Endothelial cell of umbilical vein (primary cell): ENCODE data around the gene SH3D19. TPM values are rescaled to one million over a fixed set of nuclear protein-coding genes. Genes with fewer than 3 reads are reported as not detected.

Source experiments
- BruUV-seq: library from RNA; stranded (reverse); fragments of 400-500 nt; replicated peaks from 2 replicates; lab custom pipeline; 2021; lab: Mats Ljungman, UMichigan
- CTCF ChIA-PET: fragments of 300-600, 350-600 bp; sonication (Branson Sonifier 250); formaldehyde crosslinking; loops from one replicate; lab custom pipeline; 2021; ENCODE audit warnings: antibody characterized with exemption, inconsistent platforms; lab: Charles Lee
- POLR2A ChIA-PET: fragments of 300-600, 350-600 bp; sonication (Branson Sonifier 250); formaldehyde crosslinking; loops from one replicate; lab custom pipeline; 2021; ENCODE audit warnings: antibody characterized with exemption, inconsistent platforms; lab: Charles Lee
- DNase-seq: peaks from one replicate; pipeline ENCODE4 v3.0.0-alpha.2; 2011; ENCODE audit warnings: low read depth, low spot score
- FAIRE-seq: peaks from 2 replicates; lab custom pipeline; 2011; peaks lifted over from hg19 to GRCh38; lab: Jason Lieb, UNC
- H2AFZ ChIP-seq: 2 replicates; pipeline ENCODE4 v1.6.0; 2012; ENCODE audit warnings: low read depth, low read length, control low read depth, inconsistent platforms
- H3K27ac ChIP-seq: 2 replicates; pipeline ENCODE4 v1.5.1; 2011; ENCODE audit warnings: low read depth, mild to moderate bottlenecking, control low read depth, low read length, moderate library complexity; ENCODE audit not compliant: insufficient read depth
- H3K27me3 ChIP-seq, 2 experiments: 2 replicates each; pipeline versions ENCODE4 v1.6.0 to v1.6.1; 2011; ENCODE audit warnings: low read length in 2 of 2, mixed read lengths in 1 of 2; ENCODE audit not compliant: control insufficient read depth in 2 of 2, insufficient read depth in 2 of 2
- H3K36me3 ChIP-seq, 2 experiments: 2 replicates in 1 of 2; 3 replicates in 1 of 2; pipeline ENCODE4 v1.5.1; 2011; ENCODE audit warnings: low read length in 2 of 2, mild to moderate bottlenecking in 1 of 2, moderate library complexity in 1 of 2; ENCODE audit not compliant: control insufficient read depth in 2 of 2, insufficient read depth in 2 of 2; ENCODE audit errors: extremely low read depth in 1 of 2
- H3K4me1 ChIP-seq: 3 replicates; pipeline ENCODE4 v1.5.1; 2011; ENCODE audit warnings: mild to moderate bottlenecking, low read length; ENCODE audit not compliant: control insufficient read depth, insufficient read depth; ENCODE audit errors: extremely low read depth
- H3K4me2 ChIP-seq: 2 replicates; pipeline ENCODE4 v1.6.1; 2011; ENCODE audit warnings: low read length, control low read depth, mixed read lengths; ENCODE audit not compliant: insufficient read depth
- H3K4me3 ChIP-seq, 3 experiments: fragments of 200-600 bp in 1 of 3; sonication (generic), shearing (Covaris generic) in 1 of 3; replicated peaks in 1 of 3; 2 replicates each; pipeline ENCODE4 v1.5.1; 2011 to 2016; ENCODE audit warnings: control low read depth in 3 of 3, low read length in 3 of 3, mild to moderate bottlenecking in 2 of 3, inconsistent platforms in 1 of 3, low read depth in 1 of 3, moderate library complexity in 1 of 3; ENCODE audit not compliant: insufficient read depth in 1 of 3
- H3K79me2 ChIP-seq: 2 replicates; pipeline ENCODE4 v1.6.0; 2012; ENCODE audit warnings: low read length, inconsistent platforms; ENCODE audit not compliant: control insufficient read depth, insufficient read depth
- H3K9ac ChIP-seq: replicated peaks from 2 replicates; pipeline ENCODE3; 2011; ENCODE audit warnings: low read length, control low read depth; ENCODE audit not compliant: insufficient read depth; ENCODE audit errors: extremely low read depth
- H3K9me1 ChIP-seq: replicated peaks from 3 replicates; pipeline ENCODE4 v1.6.0; 2011; ENCODE audit warnings: mild to moderate bottlenecking, low read length; ENCODE audit not compliant: control insufficient read depth, insufficient read depth; ENCODE audit errors: extremely low read depth
- H3K9me3 ChIP-seq: replicated peaks from 2 replicates; pipeline ENCODE4 v1.5.1; 2012; ENCODE audit warnings: low read length, inconsistent platforms; ENCODE audit not compliant: control insufficient read depth, insufficient read depth
- H4K20me1 ChIP-seq: replicated peaks from 2 replicates; pipeline ENCODE3; 2011; ENCODE audit warnings: mild to moderate bottlenecking, low read length; ENCODE audit not compliant: control insufficient read depth, insufficient read depth; ENCODE audit errors: extremely low read depth
- EZH2 ChIP-seq: IDR thresholded peaks from 2 replicates; pipeline ENCODE4 v1.6.1; 2012; ENCODE audit warnings: borderline replicate concordance, low read depth, mild to moderate bottlenecking, moderate library complexity, low read length, inconsistent platforms; ENCODE audit not compliant: severe bottlenecking
- FOS ChIP-seq: IDR thresholded peaks from 2 replicates; pipeline ENCODE4 v1.6.1; 2011; ENCODE audit warnings: mild to moderate bottlenecking, low read length, moderate library complexity, borderline replicate concordance; ENCODE audit not compliant: insufficient read depth
- GATA2 ChIP-seq: IDR thresholded peaks from 2 replicates; pipeline ENCODE4 v1.7.0; 2011; ENCODE audit warnings: low read depth, mild to moderate bottlenecking, moderate library complexity, mixed read lengths, low read length; ENCODE audit not compliant: insufficient read length, insufficient read depth
- JUN ChIP-seq: IDR thresholded peaks from 2 replicates; pipeline ENCODE4 v1.6.1; 2011; ENCODE audit warnings: borderline replicate concordance, low read depth; ENCODE audit not compliant: insufficient read length, insufficient read depth
- MYC ChIP-seq: IDR thresholded peaks from one replicate; pipeline ENCODE4 v1.6.1; 2011; ENCODE audit warnings: mild to moderate bottlenecking, low read depth, low read length
- POLR2A ChIP-seq: IDR thresholded peaks from 2 replicates; pipeline ENCODE4 v1.6.1; 2012; ENCODE audit warnings: low read depth, mild to moderate bottlenecking, control low read depth, low read length
- dilution Hi-C: fragments of 300-500 bp; cut with MboI; formaldehyde crosslinking; loops from one replicate; pipeline ENCODE4 v1.15.0; 2019; ENCODE audit warnings: low sequenced_read_pairs; ENCODE audit not compliant: extremely low pct_ligation_motif_present
- intact Hi-C: fragments of 100-400 bp; cut with micrococcal nuclease; formaldehyde crosslinking; loops from one replicate; pipeline ENCODE4 v1.10.0; 2022
- polyA plus RNA-seq, 4 experiments: library from polyadenylated mRNA; depleted of rRNA in 3 of 4; stranded (reverse) in 3 of 4; unstranded in 1 of 4; fragments of >200 nt; gene quantifications; 2 replicates each; pipeline versions ENCODE4 v1.2.1 to v1.2.3, GENCODE V29; 2011 to 2012; ENCODE audit warnings: missing spikeins in 1 of 4
- total RNA-seq: library from RNA; stranded (reverse); gene quantifications from 2 replicates; pipeline ENCODE4 v1.2.3, GENCODE V29; 2021
- TF ChIP-seq, protein P1 (sequence below), 2 donors: IDR thresholded peaks; 1 replicate in 1 of 2; 2 replicates in 1 of 2; pipeline ENCODE4 v1.5.1; 2011; ENCODE audit warnings: low read length in 2 of 2, mild to moderate bottlenecking in 2 of 2, moderate library complexity in 2 of 2, control low read depth in 1 of 2, inconsistent platforms in 1 of 2, low read depth in 1 of 2; ENCODE audit not compliant: insufficient read depth in 1 of 2; ENCODE audit errors: extremely low read depth in 1 of 2

The SH3D19 gene
- total and polyA plus RNA-seq, 2 donors (not counting 3 experiments of a cell fraction or from before 2014, with no cell fraction given): 37.5 to 92.8 TPM

DNA sequence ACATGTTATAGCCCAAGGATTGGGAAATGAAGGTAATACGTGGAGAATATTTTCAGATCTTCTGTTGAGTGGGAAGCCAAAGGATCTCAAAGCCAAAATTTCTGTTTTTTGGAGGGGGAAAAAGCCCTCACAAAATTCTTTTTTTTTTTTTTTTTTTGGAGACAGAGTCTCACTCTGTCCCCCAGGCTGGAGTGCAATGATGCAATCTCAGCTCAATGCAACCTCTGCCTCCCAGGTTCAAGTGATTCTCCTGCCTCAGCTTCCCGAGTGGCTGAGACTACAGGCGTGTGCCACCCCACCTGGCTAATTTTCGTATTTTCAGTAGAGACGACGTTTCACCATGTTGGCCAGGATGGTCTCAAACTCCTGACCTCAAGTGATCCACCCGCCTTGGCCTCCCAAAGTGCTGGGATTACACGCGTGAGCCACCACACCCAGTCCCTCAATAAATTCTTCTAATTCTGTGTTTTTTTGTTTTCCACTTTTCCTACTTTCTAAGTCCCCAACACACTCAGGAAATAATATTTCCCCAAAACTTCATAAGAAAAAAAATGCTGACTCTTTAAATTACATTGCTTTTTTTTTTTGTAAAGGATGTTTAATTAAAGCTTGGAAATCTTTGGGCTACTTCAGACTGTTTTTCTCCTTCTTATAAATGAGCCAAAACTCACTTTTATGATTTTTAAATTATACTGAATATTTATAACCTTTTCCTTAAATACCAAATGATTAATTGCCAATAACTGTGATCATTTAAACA, 174.4 kb downstream of the SH3D19 start:
- no peak overlapping the region for H3K4me3 ChIP-seq
- H3K9me1 ChIP-seq: no peaks in the 10 kb centered on the region
- intact Hi-C loops: no loop called here
- H3K4me1 ChIP-seq: no peaks in the 10 kb centered on the region
- no peak overlapping the region for H3K9ac ChIP-seq
- BruUV-seq: no TSS peak
- POLR2A ChIA-PET: no interaction called here
- no peak overlapping the region for H3K4me2 ChIP-seq
- H3K79me2 ChIP-seq: no peaks in the 10 kb centered on the region
- dilution Hi-C loops: no loop called here
- DNase-seq (no peak), FAIRE-seq (no peak)
- no peaks in the 10 kb centered on the region for H3K9me3 ChIP-seq
- no peaks in the 10 kb centered on the region for H3K27me3 ChIP-seq
- peaks cover 6 to 11% of the 10 kb centered on the region in 2 experiments for H3K36me3 ChIP-seq
- no peaks in the 10 kb centered on the region for H4K20me1 ChIP-seq
- H3K27ac ChIP-seq: no peak overlapping the region
- CTCF ChIA-PET: interaction anchor here (0.8 kb wide), 1 partner anchor 198 kb away, joined by 3 read pairs; no protein-coding TSS in a partner anchor
- H2AFZ ChIP-seq: no peak overlapping the region
- TF ChIP-seq JUN: no peak
- no peak for TF ChIP-seq FOS
- TF ChIP-seq, protein P1, sequence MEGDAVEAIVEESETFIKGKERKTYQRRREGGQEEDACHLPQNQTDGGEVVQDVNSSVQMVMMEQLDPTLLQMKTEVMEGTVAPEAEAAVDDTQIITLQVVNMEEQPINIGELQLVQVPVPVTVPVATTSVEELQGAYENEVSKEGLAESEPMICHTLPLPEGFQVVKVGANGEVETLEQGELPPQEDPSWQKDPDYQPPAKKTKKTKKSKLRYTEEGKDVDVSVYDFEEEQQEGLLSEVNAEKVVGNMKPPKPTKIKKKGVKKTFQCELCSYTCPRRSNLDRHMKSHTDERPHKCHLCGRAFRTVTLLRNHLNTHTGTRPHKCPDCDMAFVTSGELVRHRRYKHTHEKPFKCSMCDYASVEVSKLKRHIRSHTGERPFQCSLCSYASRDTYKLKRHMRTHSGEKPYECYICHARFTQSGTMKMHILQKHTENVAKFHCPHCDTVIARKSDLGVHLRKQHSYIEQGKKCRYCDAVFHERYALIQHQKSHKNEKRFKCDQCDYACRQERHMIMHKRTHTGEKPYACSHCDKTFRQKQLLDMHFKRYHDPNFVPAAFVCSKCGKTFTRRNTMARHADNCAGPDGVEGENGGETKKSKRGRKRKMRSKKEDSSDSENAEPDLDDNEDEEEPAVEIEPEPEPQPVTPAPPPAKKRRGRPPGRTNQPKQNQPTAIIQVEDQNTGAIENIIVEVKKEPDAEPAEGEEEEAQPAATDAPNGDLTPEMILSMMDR (IDR thresholded peaks at IDR 0.05; ENCODE audit: extremely low read depth in 1 of 2, insufficient read depth in 1 of 2, low read depth in 1 of 2, low read length in 2 of 2): no peak
- no peak for TF ChIP-seq MYC
- no peak for TF ChIP-seq POLR2A
- TF ChIP-seq GATA2: no peak
- TF ChIP-seq EZH2: no peak
